H1 (cell line): ENCODE data around the gene MBP.

Experiments
- JUN ChIP-seq: IDR thresholded peaks from 2 replicates; pipeline ENCODE4 v1.6.1; 2011; ENCODE audit warnings: low read depth, mild to moderate bottlenecking, improper control_type of control experiment, low read length
- MAFK ChIP-seq: IDR thresholded peaks from 2 replicates; pipeline ENCODE4 v1.6.1; 2012; ENCODE audit warnings: low read depth, mild to moderate bottlenecking, improper control_type of control experiment, low read length
- POLR2A ChIP-seq, 2 experiments: IDR thresholded peaks; 1 replicate in 1 of 2; 2 replicates in 1 of 2; pipeline ENCODE4 v1.6.1; 2011; ENCODE audit warnings: low read depth in 2 of 2, low read length in 2 of 2, mild to moderate bottlenecking in 2 of 2; ENCODE audit errors: control extremely low read depth in 1 of 2
- RBBP5 ChIP-seq: IDR thresholded peaks from 2 replicates; pipeline ENCODE4 v1.7.1; 2012; ENCODE audit warnings: low read depth, mild to moderate bottlenecking, inconsistent platforms, low read length, moderate library complexity, borderline replicate concordance
- SRF ChIP-seq: IDR thresholded peaks from 2 replicates; pipeline ENCODE4 v1.6.1; 2011; ENCODE audit warnings: mild to moderate bottlenecking, low read depth, low read length, moderate library complexity
- TF ChIP-seq, protein P1 (sequence below), 3 experiments: IDR thresholded peaks; 1 replicate in 2 of 3; 2 replicates in 1 of 3; pipeline versions ENCODE4 v1.5.1 to v1.6.1; 2011; ENCODE audit warnings: low read length in 3 of 3, mild to moderate bottlenecking in 3 of 3, inconsistent platforms in 2 of 3, low read depth in 1 of 3, moderate library complexity in 1 of 3; ENCODE audit not compliant: insufficient read depth in 1 of 3; ENCODE audit errors: control extremely low read depth in 1 of 3
- TF ChIP-seq, protein P2 (sequence below): IDR thresholded peaks from 2 replicates; pipeline ENCODE4 v1.6.1; 2012; ENCODE audit warnings: inconsistent platforms

DNA sequence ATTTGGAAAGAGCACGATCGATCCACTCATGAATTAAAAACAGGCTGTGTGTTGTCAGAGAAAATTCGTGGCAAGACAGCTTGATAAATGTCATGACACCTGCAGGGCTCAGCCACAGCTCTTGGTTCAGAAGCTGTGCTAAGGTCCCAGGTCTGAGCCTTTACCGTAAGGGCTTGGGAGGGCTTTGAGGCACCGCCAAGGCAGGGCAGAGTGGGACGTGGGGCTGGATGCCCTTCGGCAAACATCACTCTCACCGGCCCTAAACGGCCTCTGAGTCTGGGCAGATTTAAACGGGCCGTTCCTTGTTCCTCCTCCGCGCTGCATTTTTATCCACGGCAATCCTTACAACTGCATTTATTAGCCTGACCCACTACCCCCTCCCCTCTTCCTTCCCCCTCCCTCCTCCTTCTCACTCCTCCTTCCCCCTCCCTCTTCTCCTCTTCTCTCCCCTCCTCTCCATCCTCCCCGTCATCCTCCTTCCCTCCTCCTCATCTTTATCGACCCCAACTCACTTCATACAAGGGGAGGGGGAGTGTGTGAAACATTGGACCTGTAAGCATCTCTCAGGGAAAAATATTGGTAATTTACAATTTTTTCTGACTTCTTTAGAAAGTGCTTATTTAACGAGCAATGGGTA, 33.9 kb downstream of the MBP start:
- TF ChIP-seq SRF (no peak), MAFK (no peak), RBBP5 (no peak), JUN (no peak), POLR2A (IDR thresholded peaks at IDR 0.05; ENCODE audit: control extremely low read depth in 1 of 2, low read depth in 2 of 2, low read length in 2 of 2) (no peak)
- TF ChIP-seq, protein P1, sequence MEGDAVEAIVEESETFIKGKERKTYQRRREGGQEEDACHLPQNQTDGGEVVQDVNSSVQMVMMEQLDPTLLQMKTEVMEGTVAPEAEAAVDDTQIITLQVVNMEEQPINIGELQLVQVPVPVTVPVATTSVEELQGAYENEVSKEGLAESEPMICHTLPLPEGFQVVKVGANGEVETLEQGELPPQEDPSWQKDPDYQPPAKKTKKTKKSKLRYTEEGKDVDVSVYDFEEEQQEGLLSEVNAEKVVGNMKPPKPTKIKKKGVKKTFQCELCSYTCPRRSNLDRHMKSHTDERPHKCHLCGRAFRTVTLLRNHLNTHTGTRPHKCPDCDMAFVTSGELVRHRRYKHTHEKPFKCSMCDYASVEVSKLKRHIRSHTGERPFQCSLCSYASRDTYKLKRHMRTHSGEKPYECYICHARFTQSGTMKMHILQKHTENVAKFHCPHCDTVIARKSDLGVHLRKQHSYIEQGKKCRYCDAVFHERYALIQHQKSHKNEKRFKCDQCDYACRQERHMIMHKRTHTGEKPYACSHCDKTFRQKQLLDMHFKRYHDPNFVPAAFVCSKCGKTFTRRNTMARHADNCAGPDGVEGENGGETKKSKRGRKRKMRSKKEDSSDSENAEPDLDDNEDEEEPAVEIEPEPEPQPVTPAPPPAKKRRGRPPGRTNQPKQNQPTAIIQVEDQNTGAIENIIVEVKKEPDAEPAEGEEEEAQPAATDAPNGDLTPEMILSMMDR (IDR thresholded peaks at IDR 0.05; ENCODE audit: control extremely low read depth in 1 of 3, insufficient read depth in 1 of 3, low read depth in 1 of 3, low read length in 3 of 3), result no peak
- TF ChIP-seq, protein P2, sequence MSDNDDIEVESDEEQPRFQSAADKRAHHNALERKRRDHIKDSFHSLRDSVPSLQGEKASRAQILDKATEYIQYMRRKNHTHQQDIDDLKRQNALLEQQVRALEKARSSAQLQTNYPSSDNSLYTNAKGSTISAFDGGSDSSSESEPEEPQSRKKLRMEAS, result no peak
